ENCODE results near the gene LEFTY2. TPM values are rescaled to one million over a fixed set of nuclear protein-coding genes. Genes with fewer than 3 reads are reported as not detected.

The LEFTY2 gene
- 1 to 10 TPM in 1 of 4 donors, under 1 TPM in 2, not detected in 1; 0.13 to 1.2 (median 0.42) TPM for total RNA-seq
- under 1 TPM in 2 of 3 donors, not detected in 1; 0.03 to 0.10 TPM for polyA plus RNA-seq
- long read RNA-seq, donor 1: 0 reads
- long read RNA-seq, donor 2: 0 reads

GRCh38 chr1:225941187-225941941 lies at the start of gene LEFTY2:
Gene LEFTY2, minus strand, starts transcription at chr1:225941220. Its CDS starts 80 bp downstream, at chr1:225941140.
- Histone ChIP-seq H3K4me1 (peaks cover 6% of the 10 kb centered on the region), H3K9me3 (no peaks in the 10 kb centered on the region), H3K27ac (no peak within 1 kb of the TSS), H3K36me3 (ENCODE audit: insufficient read depth in 1 of 2, low read depth in 1 of 2) (no peaks in the 10 kb centered on the region), H3K4me3 (no peak within 1 kb of the TSS), H3K27me3 (ENCODE audit: insufficient read depth in 3 of 3, low read length in 2 of 3) (peaks cover 0 to 3% (median 0%) of the 10 kb centered on the region in 3 donors)
- no peak for DNase-seq
- TF ChIP-seq CTCF (IDR thresholded peaks at IDR 0.05): no peak
- peak in 1 of 4 donors; percentile 17 for ATAC-seq
- WGBS, 3 donors: 43 to 58% (median 45%) methylated on average over 6 of the region's 6 CpGs
- intact Hi-C loops (cut with DNase I): no loop called here

- H3K4me3 ChIP-seq: no peak overlapping the region
- DNase-seq: no peak
- peak in 2 of 4 donors; percentile 36 to 67 for ATAC-seq
- peak overlapping the region; percentile 37 for H3K27ac ChIP-seq
- TF ChIP-seq CTCF (IDR thresholded peaks at IDR 0.05): peak; percentile 75
- no peaks in the 10 kb centered on the region for H3K9me3 ChIP-seq
- H3K27me3 ChIP-seq (ENCODE audit: insufficient read depth in 3 of 3, low read length in 2 of 3): no peaks in the 10 kb centered on the region
- peaks cover 23 to 100% of the 10 kb centered on the region in 2 donors for H3K36me3 ChIP-seq (ENCODE audit: insufficient read depth in 1 of 2, low read depth in 1 of 2)
- 56 to 66% (median 64%) methylated on average over 7 of the region's 7 CpGs for WGBS, 3 donors
- intact Hi-C loops (cut with DNase I): no loop called here
- peaks cover 11% of the 10 kb centered on the region for H3K4me1 ChIP-seq
These were observed 46.7 kb upstream of the LEFTY2 start for GRCh38 chr1:225987491-225988316.

GRCh38 chr1:225981714-225982113 lies 40.7 kb upstream of the LEFTY2 start:
- no peaks in the 10 kb centered on the region for H3K27me3 ChIP-seq (ENCODE audit: insufficient read depth in 3 of 3, low read length in 2 of 3)
- no peak for TF ChIP-seq CTCF (IDR thresholded peaks at IDR 0.05)
- H3K4me3 ChIP-seq: no peak overlapping the region
- peaks cover 6 to 77% of the 10 kb centered on the region in 2 donors for H3K36me3 ChIP-seq (ENCODE audit: insufficient read depth in 1 of 2, low read depth in 1 of 2)
- WGBS, 3 donors: 97 to 100% (median 97%) methylated on average over 3 of the region's 3 CpGs
- no peak overlapping the region for H3K27ac ChIP-seq
- intact Hi-C loops (cut with DNase I): no loop called here
- peaks cover 16% of the 10 kb centered on the region for H3K4me1 ChIP-seq
- ATAC-seq (no peak), DNase-seq (no peak)
- H3K9me3 ChIP-seq: no peaks in the 10 kb centered on the region

- Histone ChIP-seq H3K9me3 (no peaks in the 10 kb centered on the region), H3K27me3 (ENCODE audit: insufficient read depth in 3 of 3, low read length in 2 of 3) (no peaks in the 10 kb centered on the region), H3K4me1 (peaks cover 16% of the 10 kb centered on the region), H3K27ac (peak overlapping the region; percentile 70), H3K4me3 (no peak overlapping the region), H3K36me3 (ENCODE audit: insufficient read depth in 1 of 2, low read depth in 1 of 2) (peaks cover 5 to 62% of the 10 kb centered on the region in 2 donors)
- no peak for TF ChIP-seq CTCF (IDR thresholded peaks at IDR 0.05)
- peak; percentile 60 to 86 (median 82) for ATAC-seq
- 43 to 68% (median 52%) methylated on average over 5 of the region's 5 CpGs for WGBS, 3 donors
- intact Hi-C loops (cut with DNase I): no loop called here
- DNase-seq: peak in 1 of 2 donors; percentile 48
These were observed 39.2 kb upstream of the LEFTY2 start for GRCh38 chr1:225980005-225980836.
